ENCODE data around the gene SMIM29.
A peak's percentile ranks its signal among the peaks of the same experiment; 100 is the strongest.

SMIM29 gene

GRCh38 chr6:34239893-34240292, 8.9 kb downstream of the SMIM29 start:
- DNase-seq = no peak

GRCh38 chr6:34239500-34239825, 9.3 kb downstream of the SMIM29 start:
- no peak for DNase-seq

DNA sequence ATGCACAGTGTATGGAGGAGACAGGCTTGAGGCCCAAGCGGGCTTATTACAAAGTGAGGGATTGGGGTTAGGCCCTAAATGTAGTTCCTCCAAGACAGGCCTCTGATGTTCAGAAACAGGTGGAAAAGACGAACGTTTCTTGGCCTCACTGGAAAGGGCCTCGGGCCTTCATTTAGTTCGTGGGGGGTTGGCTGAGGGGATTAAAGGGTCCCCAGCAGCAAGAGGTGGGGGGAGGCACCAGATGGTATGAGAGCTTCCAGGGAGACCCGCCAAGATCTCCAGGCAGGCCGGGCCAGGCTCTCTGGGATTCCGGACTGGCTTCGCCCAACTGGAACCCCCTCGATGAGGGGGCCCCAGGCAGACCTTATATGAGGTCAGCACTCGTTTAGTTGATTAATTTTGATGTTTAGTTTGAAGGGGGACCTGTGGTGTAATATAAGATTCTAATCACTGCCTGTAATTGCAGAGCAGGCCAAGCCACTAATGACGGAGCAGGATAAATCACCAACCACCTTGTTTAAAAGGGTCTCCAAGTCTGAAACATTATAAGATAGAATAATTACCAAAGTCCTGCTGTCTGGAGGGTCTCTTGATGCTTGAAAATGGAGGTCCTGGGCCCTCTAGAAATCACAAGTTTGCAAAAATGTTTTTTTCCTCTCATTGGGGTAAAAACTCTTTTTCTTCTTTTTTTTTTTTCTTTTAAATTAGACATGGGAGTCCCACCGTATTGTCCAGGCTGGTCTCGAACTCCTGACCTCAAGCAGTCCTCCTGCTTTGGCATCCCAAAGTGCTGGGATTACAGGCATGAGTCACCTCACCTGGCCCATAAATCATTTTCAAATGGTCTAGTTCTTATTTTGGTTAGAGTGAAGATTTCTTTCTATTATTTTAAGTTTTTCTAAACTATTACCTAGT, 10.0 kb downstream of the SMIM29 start:
- DNase-seq = no peak

- DNase-seq = no peak
Observed at GRCh38 chr6:34237722-34238584, 10.9 kb downstream of the SMIM29 start.

GRCh38 chr6:34237316-34237721, 11.5 kb downstream of the SMIM29 start:
- DNase-seq = no peak

GRCh38 chr6:34236443-34237315, 12.1 kb downstream of the SMIM29 start, which contains the start of gene HMGA1:
TSS of gene HMGA1 (plus strand) at chr6:34236873. CDS start at chr6:34240781, 3,908 bp downstream.
- peak; percentile 75 for DNase-seq

DNA sequence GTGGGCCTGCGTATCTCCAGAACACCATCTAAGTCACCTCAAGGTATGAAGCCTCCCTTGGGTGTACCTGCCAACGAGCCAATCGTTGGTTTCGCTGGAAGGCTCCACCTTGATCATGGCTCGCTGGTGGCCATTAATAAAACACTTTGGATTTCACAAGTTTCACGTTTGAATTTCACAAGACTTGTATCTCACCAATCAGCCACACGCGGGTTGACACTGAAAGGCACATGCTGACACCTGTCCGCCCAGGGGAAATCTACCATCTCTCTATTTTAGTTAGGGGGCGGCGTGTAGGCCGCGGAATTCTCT, 12.7 kb downstream of the SMIM29 start:
- no peak for DNase-seq

DNA sequence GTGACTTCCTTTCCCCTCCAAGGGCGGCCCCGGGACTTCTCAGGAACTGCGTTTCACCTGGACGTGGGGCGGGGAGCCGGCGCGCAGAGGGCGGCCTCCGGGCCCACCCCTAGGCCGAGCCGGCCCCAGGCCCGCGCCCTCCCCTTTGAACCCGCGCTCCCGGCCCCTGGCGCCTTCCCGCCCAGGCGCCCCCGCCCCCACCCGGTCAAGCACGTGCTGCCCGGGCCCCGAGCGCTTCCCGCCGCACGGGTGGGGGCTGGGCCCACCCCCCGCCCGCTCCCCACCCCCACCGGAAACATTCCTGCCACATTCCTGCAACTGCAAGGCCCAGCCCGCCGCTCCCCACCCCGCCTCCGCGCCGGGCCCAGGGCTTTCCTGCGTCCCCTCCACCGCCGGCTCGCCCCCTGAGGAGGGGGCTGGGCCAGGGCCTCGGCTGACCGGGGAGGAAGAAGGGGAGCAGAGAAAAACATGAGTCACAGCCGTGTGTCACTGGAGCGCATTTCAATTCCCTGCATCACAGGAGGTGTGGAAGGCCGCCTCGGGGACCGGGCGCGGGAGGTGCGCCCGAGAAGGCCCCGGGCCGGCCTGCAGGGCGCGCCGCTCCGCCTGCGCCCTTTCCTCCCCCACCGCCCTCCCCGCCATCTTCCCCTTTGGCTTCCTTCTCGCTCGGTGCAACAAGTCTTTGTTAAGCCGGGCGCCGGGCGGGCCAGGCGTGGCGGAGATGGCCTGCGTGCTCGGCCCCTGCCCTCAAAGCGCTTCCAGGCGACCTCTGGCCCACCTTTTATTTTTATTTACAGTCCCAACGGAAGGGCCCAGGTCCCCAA, 13.3 kb downstream of the SMIM29 start:
- no peak for DNase-seq

- DNase-seq = no peak
Observed at GRCh38 chr6:34234667-34235306, 14.0 kb downstream of the SMIM29 start.

DNA sequence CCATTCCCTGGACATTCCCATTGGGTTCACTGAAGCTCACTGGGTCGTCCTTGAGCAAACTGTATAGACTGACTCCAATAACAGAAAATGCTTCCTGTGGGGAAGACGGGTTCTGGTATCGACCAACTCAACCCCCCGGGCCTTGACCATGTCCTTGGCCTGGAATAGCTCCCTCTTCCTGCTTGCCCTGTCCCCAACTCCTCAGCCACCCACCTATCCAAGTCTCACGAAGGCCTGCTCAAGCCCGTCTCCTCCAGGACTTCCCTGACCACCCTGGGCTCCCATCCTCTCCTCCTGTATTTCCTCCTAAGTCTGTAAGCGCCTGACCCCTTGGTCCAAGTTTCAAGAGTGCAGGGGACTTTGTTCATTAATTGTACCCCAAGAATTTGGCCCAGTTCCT, 14.9 kb downstream of the SMIM29 start:
- no peak for DNase-seq

GRCh38 chr6:34232901-34233300, 15.9 kb downstream of the SMIM29 start:
- no peak for DNase-seq

GRCh38 chr6:34231566-34232336, 17.1 kb downstream of the SMIM29 start:
- DNase-seq = no peak

DNA sequence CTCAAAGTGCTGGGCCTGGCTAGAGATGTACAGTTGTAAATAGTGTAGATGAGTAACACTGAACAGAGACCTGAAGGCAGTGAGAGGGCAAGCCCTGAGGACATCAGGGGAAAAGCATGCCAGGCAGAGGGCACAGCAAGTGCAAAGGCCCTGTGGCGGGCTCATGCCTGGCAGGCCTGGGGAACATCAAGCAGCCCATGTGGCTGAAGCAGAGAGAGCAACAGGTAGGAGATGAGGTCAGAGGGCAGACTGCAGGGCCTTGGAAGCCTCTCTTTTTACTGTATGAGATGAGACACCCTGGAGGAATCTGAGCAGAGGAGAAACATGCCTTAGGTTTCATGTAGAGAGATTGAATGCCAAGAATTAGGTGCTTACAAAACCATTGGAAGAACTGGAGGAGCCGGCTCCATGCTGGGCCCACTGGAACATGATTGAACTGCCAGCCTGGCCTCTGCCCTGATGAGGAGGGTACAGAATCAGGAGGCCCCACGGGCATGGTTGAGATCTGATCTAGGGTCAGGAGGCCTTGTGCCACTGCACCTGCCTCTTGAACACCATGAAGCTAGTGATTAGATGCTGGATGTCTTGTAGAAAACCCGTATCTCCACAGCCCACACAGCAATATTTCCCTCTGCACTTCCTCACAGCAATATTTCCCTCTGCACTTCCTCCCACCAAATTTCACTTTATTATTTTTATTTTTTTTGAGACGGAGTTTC, 18.0 kb downstream of the SMIM29 start:
- DNase-seq = no peak

GRCh38 chr6:34229877-34230276, 18.9 kb downstream of the SMIM29 start:
- no peak for DNase-seq

GRCh38 chr6:34227761-34228421, 20.9 kb downstream of the SMIM29 start:
- DNase-seq = no peak

GRCh38 chr6:34226731-34227586, 21.8 kb downstream of the SMIM29 start:
- no peak for DNase-seq

GRCh38 chr6:34226066-34226465, 22.7 kb downstream of the SMIM29 start:
- DNase-seq = no peak

DNA sequence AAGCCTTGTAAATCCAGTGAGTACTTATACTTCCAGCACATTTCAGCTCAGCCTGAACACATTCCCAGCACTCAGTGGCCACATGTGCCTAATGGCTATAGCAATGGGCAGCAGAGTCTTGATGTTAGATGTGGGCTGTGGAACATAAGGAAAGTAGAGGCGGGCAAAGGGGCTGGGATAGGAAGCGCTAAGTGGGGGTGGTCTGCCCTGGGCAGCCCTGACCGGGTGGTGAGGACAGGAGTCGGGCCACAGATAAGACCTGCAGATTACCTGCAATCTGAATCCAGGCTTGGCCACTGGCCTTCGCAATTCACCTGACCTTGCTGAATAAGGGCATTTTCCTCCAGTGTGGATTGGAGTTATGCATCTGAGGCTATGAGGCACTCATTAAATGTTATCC, 23.3 kb downstream of the SMIM29 start:
- DNase-seq = no peak
